PC-9 (cell line): ENCODE results near the gene IBA57. TPM values are rescaled to one million over a fixed set of nuclear protein-coding genes. Genes with fewer than 3 reads are reported as not detected.

Experiments
- BruUV-seq: library from RNA; stranded (reverse); fragments of 400-500 nt; replicated peaks from 2 replicates; lab custom pipeline; 2021; lab: Mats Ljungman, UMichigan
- CTCF ChIA-PET: fragments of 300-600 bp; sonication (Branson Sonifier 250); formaldehyde crosslinking; loops from one replicate; lab custom pipeline; 2022; ENCODE audit warnings: antibody characterized with exemption; lab: Charles Lee
- POLR2A ChIA-PET: fragments of 300-600 bp; sonication (Branson Sonifier 250); formaldehyde crosslinking; loops from one replicate; lab custom pipeline; 2022; ENCODE audit warnings: antibody characterized with exemption; ENCODE audit not compliant: unreplicated experiment; lab: Charles Lee
- DNase-seq, 2 experiments: peaks; one replicate each; pipeline versions ENCODE4 v3.0.0 to v3.0.0-alpha.2; 2015 to 2022; ENCODE audit warnings: mixed read lengths in 1 of 2
- H2AFZ ChIP-seq: fragments of 200-600 bp; sonication (generic); 2 replicates; pipeline ENCODE4 v1.8.1; 2017; ENCODE audit warnings: antibody characterized with exemption
- H3F3A ChIP-seq: fragments of 200-600 bp; sonication (generic); 2 replicates; pipeline ENCODE4 v1.8.1; 2017; ENCODE audit warnings: antibody characterized with exemption, mild to moderate bottlenecking, low read depth; ENCODE audit not compliant: insufficient read depth
- H3K27ac ChIP-seq: fragments of 200-600 bp; sonication (generic); 2 replicates; pipeline ENCODE4 v1.6.1; 2016; ENCODE audit warnings: mixed run types
- H3K27me3 ChIP-seq: fragments of 200-600 bp; sonication (generic); 2 replicates; pipeline ENCODE4 v1.6.1; 2016; ENCODE audit warnings: low read depth, mixed run types; ENCODE audit not compliant: insufficient read depth
- H3K36me3 ChIP-seq: fragments of 200-600 bp; sonication (generic); 2 replicates; pipeline ENCODE4 v1.6.1; 2016; ENCODE audit warnings: low read depth, mixed run types
- H3K4me1 ChIP-seq: fragments of 200-600 bp; sonication (generic); replicated peaks from 2 replicates; pipeline ENCODE4 v1.6.1; 2016; ENCODE audit warnings: mixed run types; ENCODE audit not compliant: insufficient read depth
- H3K4me2 ChIP-seq: fragments of 200-600 bp; sonication (generic); 2 replicates; pipeline ENCODE4 v1.6.1; 2017; ENCODE audit warnings: mixed run types
- H3K4me3 ChIP-seq: fragments of 200-600 bp; sonication (generic); 2 replicates; pipeline ENCODE4 v1.6.1; 2016; ENCODE audit warnings: mixed run types
- H3K79me2 ChIP-seq: fragments of 200-600 bp; sonication (generic); 2 replicates; pipeline ENCODE4 v1.6.1; 2017; ENCODE audit warnings: low read depth, mixed run types
- H3K9me2 ChIP-seq: fragments of 200-600 bp; sonication (generic); 2 replicates; pipeline ENCODE4 v1.8.1; 2017; ENCODE audit warnings: mild to moderate bottlenecking; ENCODE audit not compliant: insufficient read depth
- H3K9me3 ChIP-seq: fragments of 200-600 bp; sonication (generic); 2 replicates; pipeline ENCODE4 v1.8.1; 2016; ENCODE audit warnings: low read depth; ENCODE audit not compliant: insufficient read depth
- H4K20me1 ChIP-seq: fragments of 200-600 bp; sonication (generic); 2 replicates; pipeline ENCODE4 v1.8.1; 2017; ENCODE audit not compliant: insufficient read depth
- CTCF ChIP-seq: fragments of 200-600 bp; sonication (generic); conservative IDR thresholded peaks from 2 replicates; pipeline ENCODE4 v1.6.1; 2017; ENCODE audit warnings: mixed run types, antibody characterized with exemption, mild to moderate bottlenecking, moderate library complexity
- EZH2 ChIP-seq: fragments of 200-600 bp; sonication (generic); IDR thresholded peaks from 2 replicates; pipeline ENCODE4 v1.8.0; 2017; ENCODE audit warnings: antibody characterized with exemption, low read depth
- intact Hi-C: fragments of 100-400 bp; cut with micrococcal nuclease; formaldehyde crosslinking; loops from one replicate; pipeline ENCODE4 v1.10.0; 2022; ENCODE audit not compliant: unreplicated experiment
- total RNA-seq: library from RNA; stranded (reverse); gene quantifications from 2 replicates; pipeline ENCODE4 v1.2.3, GENCODE V29; 2021

The IBA57 gene
- total RNA-seq, 1 experiment from 2014 or later: 7.8 TPM

DNA sequence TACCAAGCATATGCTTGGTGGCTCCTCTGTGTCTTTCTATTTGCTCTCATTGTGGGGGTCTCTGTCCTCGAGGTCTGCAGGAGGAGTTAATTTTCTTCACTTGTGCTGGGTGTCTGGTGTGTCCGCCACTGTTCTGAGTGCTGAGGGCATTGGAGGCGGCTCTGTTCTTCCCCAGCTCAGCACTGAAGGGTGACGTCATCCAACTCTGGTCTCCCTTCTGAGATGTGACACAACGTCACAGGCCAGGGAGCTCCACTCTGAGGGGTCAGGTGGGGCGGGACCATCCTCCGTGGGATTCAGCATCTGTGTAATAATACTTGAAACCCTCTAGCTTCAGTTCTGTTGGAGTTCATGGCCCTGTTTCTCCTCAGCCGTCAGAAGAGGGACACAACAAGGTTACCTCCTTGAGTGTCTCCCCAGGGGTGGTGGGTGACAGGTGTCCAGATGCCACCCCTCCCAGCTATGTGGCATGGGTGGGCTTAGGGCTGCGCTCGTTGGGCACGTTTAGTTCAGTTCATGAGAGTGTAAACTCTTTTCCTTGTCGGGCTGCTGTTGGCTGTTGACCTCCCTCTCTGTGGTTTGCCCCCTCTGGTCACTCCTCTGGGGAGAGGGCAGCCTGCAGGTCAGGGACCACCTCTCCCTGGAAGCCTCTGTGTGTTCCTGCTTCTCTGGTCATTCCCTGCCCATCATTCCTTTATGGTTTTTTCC, 3.1 kb downstream of the IBA57 start:
- no peaks in the 10 kb centered on the region for H3K36me3 ChIP-seq
- CTCF ChIA-PET: no interaction called here
- H3K27me3 ChIP-seq: no peaks in the 10 kb centered on the region
- no peaks in the 10 kb centered on the region for H3K9me3 ChIP-seq
- H3K4me2 ChIP-seq: no peak overlapping the region
- peaks cover 11% of the 10 kb centered on the region for H3F3A ChIP-seq
- intact Hi-C loops: loop anchor here (5.0 kb wide), 1 partner anchor 606 kb away; the partner anchor contains the start of gene ZNF678
- no peaks in the 10 kb centered on the region for H3K9me2 ChIP-seq
- no peak for TF ChIP-seq CTCF
- no peak for TF ChIP-seq EZH2
- H3K79me2 ChIP-seq: 0 out of 2 replicates have a peak, but pooled peaks cover 21% of the 10 kb centered on the region
- POLR2A ChIA-PET: no interaction called here
- H3K4me1 ChIP-seq: peaks cover 13% of the 10 kb centered on the region
- H3K27ac ChIP-seq: no peak overlapping the region
- no peak overlapping the region for H2AFZ ChIP-seq
- DNase-seq: no peak
- no peak overlapping the region for H3K4me3 ChIP-seq
- no TSS peak for BruUV-seq
- no peaks in the 10 kb centered on the region for H4K20me1 ChIP-seq

DNA sequence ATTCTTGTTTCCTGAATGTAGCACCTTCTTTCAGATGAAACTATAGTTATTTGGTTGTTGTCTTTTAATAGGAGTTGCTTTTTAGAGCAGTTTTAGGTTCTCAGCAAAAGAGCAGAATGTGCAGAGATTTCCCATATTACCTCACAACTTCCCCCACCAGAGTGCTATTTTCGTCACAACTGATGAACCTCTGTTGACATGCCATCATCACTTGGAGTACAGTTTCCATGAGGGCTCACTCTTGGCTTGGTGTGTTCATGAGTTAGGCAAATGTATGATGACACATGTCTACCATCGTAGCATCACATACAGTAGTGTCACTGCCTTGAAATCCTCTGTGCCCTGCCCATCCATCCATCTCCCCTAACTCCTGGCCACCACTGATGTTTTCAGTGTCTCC, 3.7 kb downstream of the IBA57 start:
- Histone ChIP-seq H3K27me3 (no peaks in the 10 kb centered on the region), H3K79me2 (0 out of 2 replicates have a peak, but pooled peaks cover 21% of the 10 kb centered on the region), H3K4me1 (peaks cover 12% of the 10 kb centered on the region), H3K27ac (no peak overlapping the region), H3K4me2 (no peak overlapping the region), H2AFZ (no peak overlapping the region), H3K9me2 (no peaks in the 10 kb centered on the region), H4K20me1 (no peaks in the 10 kb centered on the region), H3K9me3 (no peaks in the 10 kb centered on the region), H3F3A (peaks cover 13% of the 10 kb centered on the region), H3K4me3 (no peak overlapping the region), H3K36me3 (no peaks in the 10 kb centered on the region)
- no peak for TF ChIP-seq CTCF
- TF ChIP-seq EZH2: no peak
- no TSS peak for BruUV-seq
- ChIA-PET POLR2A (no interaction called here), CTCF (interaction anchor here (0.6 kb wide), 1 partner anchor 16 kb away, joined by 3 read pairs; no protein-coding TSS in a partner anchor)
- no peak for DNase-seq
- intact Hi-C loops: loop anchor here (5.0 kb wide), 1 partner anchor 607 kb away; the partner anchor contains the start of gene ZNF678

- TF ChIP-seq CTCF: no peak
- no peak for TF ChIP-seq EZH2
- Histone ChIP-seq H3K9me2 (no peaks in the 10 kb centered on the region), H2AFZ (no peak overlapping the region), H3K27me3 (no peaks in the 10 kb centered on the region), H3K9me3 (no peaks in the 10 kb centered on the region), H3K4me3 (no peak overlapping the region), H3K27ac (no peak overlapping the region), H3K4me2 (no peak overlapping the region), H3F3A (peaks cover 18% of the 10 kb centered on the region), H4K20me1 (no peaks in the 10 kb centered on the region), H3K79me2 (0 out of 2 replicates have a peak, but pooled peaks cover 21% of the 10 kb centered on the region), H3K4me1 (peaks cover 6% of the 10 kb centered on the region), H3K36me3 (no peaks in the 10 kb centered on the region)
- no peak for DNase-seq
- BruUV-seq: no TSS peak
- intact Hi-C loops: no loop called here
- POLR2A ChIA-PET: no interaction called here
- CTCF ChIA-PET: no interaction called here
Observed at GRCh38 chr1:228170666-228171065, 5.1 kb downstream of the IBA57 start.
